ENCODE results near the gene ZDHHC14.
A peak's percentile ranks its signal among the peaks of the same experiment; 100 is the strongest.

- TF ChIP-seq SMC3 (IDR thresholded peaks at IDR 0.05) (0 out of 3 replicates have a peak, but pooled peaks have one; percentile 20), JUN (IDR thresholded peaks at IDR 0.05) (no peak), CTCF (IDR thresholded peaks at IDR 0.05) (peak; percentile 18; the same call in 1 of the 3 replicates), CHD2 (IDR thresholded peaks at IDR 0.05; ENCODE audit: low read length, partially characterized antibody) (no peak), REST (IDR thresholded peaks at IDR 0.05) (no peak), BHLHE40 (IDR thresholded peaks at IDR 0.05; ENCODE audit: low read depth, low read length) (no peak), USF2 (IDR thresholded peaks at IDR 0.05) (no peak), EP300 (IDR thresholded peaks at IDR 0.05) (no peak), MAZ (IDR thresholded peaks at IDR 0.05; ENCODE audit: borderline replicate concordance, low read depth, low read length) (no peak), RCOR1 (IDR thresholded peaks at IDR 0.05; ENCODE audit: low read depth, low read length) (no peak), POLR2A (IDR thresholded peaks at IDR 0.05; ENCODE audit: low read length) (no peak), MYC (IDR thresholded peaks at IDR 0.05; ENCODE audit: borderline replicate concordance, low read length) (no peak), RAD21 (conservative IDR thresholded peaks at IDR 0.05 in 1 of 2, IDR thresholded peaks at IDR 0.05 in 1 of 2) (peak; percentile 51 to 56)
These were observed 263.2 kb downstream of the ZDHHC14 start for GRCh38 chr6:157644043-157644810.

All from A549 (cell line).